Fibroblast of skin of right quadriceps (primary cell): Measurements from ENCODE around the gene FOXM1.
A peak's percentile ranks its signal among the peaks of the same experiment; 100 is the strongest.

Experiments used
- DNase-seq: peaks from one replicate; pipeline ENCODE4 v3.0.0-alpha.2; 2013

The FOXM1 gene

DNA sequence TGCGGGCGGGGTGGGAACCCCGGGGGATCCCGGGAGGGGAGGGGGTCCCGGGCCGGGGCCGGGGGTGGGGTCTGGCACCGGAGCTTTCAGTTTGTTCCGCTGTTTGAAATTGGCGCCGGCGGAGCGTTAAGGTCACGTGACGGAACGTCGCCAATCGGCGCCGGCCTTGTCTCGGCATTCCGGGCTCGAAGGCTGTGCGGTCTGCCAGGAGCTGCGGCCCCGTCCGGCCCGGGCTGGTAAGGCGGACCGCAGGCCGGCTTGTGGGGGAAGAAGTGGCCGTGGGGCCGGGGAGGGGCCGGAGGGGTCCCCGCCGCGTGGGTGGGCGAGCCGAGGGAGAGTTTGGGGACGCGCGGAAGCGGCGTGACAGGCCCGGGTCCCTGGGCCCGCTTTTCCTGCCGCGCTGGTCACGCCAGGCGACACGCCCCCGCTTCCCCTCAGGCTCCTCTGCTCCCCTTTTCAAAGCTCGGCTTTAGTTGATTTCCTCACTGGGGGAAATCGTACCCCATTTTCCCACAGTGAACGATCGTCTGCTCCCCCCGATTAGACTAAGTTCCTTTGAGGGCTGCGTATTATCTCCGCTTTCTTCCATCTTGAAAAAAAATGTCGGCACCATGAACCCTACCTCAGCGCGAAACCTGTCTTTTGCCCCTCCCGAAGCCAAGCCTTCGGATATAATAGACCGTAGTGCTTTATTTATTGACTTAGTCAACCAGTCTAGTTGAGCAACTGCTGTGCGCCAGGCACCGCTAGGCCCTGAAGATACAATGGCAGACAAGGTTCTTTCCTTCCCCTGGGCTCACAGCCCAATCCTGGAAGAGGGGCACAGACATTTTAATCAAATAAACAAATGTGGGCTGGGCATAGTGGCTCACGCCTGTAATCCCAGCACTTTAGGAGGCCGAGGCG lies at the start of gene FOXM1, which contains the start of gene RHNO1:
Gene FOXM1 (minus strand): TSS at position 128 of the 906 bp plus-strand sequence. CDS start 2,696 bp downstream, outside the sequence.
Gene RHNO1 (plus strand): TSS at position 177 of the 906 bp plus-strand sequence. CDS start 8,144 bp downstream, outside the sequence.
- peak; percentile 87 for DNase-seq

- peak; percentile 17 for DNase-seq
Observed at GRCh38 chr12:2925322-2925995, 48.5 kb upstream of the FOXM1 start.

- peak; percentile 32 for DNase-seq
Observed at GRCh38 chr12:2924019-2924418, 47.0 kb upstream of the FOXM1 start.

DNA sequence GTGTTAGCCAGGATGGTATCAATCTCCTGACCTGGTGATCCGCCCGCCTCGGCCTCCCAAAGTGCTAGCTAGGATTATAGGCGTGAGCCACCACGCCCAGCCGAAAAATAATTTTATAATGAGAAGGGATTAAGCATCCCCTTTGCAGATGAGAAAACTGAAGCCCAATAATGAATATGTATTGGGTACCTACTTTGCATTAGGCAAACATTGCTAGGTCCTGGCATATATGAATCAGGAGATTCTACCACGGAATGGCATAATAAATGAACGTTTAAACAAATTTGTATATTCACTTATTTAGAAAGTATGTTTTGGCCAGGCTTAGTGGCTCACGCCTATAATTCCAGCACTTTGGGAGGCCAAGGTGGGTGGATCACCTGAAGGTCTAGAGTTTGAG lies 46.1 kb upstream of the FOXM1 start:
- DNase-seq = no peak

GRCh38 chr12:2922329-2922728 lies 45.4 kb upstream of the FOXM1 start:
- peak; percentile 50 for DNase-seq

- no peak for DNase-seq
Observed at GRCh38 chr12:2919249-2919648, 42.3 kb upstream of the FOXM1 start.

GRCh38 chr12:2912216-2912575 lies 35.2 kb upstream of the FOXM1 start:
- no peak for DNase-seq

DNA sequence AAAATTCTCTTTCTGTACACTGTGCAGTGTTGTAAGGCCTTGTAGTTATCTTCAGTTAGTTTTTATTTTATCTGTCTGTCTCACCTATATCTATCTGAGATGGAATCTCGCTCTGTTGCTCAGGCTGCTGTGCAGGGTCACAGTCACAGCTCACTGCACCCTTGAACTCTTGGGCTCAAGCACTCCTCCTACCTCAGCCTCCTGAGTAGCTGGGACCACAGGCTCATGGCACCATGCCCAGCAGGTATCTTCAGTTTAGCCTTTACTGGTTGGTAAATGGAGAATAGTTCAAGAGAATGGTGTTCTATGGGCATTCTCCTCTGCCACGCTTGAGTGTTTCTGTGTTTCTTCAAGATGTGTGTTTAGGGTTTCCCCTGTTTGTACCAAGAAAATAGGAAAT lies 27.3 kb upstream of the FOXM1 start:
- no peak for DNase-seq

DNA sequence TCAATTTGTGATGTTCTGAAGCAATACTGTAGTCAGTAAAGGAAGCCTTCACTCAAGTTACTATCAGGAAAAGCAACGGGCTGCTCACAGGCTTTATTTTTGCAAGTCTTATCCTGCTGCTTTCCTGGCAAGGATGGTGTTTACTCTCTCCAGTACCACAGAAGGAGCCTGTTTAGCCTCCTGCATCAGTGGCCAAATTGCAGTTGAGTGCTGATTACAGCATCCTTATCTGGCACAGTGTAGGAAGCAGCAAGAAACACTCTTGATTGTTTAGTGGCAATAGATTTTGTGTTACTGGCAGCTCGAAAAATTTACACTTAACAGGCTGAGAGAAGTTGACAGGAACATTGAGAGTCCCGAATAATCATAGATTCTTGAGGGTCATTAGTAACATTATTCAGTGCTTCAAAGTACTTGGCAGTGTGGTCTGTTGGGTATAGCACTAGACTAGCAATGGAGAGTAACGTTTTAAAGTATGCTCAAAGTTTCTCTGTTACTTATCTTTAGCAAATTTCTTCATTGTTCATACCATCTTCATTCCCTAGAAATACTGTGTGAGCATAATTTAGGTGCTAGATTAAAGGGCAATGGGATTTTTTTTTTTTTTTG lies 25.4 kb upstream of the FOXM1 start:
- no peak for DNase-seq

DNA sequence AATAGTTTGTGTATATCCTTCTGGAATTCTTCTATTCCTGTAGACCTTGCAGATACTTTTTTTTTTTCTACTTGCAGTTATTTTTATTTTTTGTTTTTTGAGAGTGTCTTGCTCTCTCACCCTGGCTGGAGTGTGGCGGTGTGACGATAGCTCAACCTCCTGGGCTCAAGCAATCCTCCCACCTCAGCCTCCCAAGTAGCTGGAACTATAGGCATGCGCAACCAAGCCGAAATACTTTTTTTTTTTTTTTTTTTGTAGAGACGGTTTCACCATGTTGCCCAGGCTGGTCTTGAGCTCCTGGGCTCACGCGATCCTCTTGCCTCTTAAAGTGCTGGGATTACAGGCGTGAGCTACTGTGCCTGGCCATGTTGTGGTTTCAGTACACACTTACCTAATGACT lies 23.7 kb upstream of the FOXM1 start:
- no peak for DNase-seq

- no peak for DNase-seq
Observed at GRCh38 chr12:2897418-2897817, 20.4 kb upstream of the FOXM1 start.

DNA sequence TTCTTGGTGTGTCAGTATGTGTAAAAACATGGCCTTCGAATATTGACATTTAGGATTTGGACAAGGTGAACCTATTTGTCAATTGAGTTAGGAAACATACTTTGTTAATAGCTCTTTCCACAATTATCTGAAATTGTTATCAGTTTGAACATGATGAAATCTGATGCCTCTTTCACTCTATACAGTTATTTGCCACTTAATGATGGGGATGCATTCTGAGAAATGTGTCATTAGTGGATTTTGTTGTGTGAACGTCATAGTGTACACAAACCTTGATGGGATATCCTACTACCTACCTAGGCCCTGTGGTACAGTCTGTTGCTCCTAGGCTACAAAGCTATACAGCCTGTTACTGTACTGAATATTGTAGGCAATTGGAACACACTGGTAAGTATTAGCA lies 18.5 kb upstream of the FOXM1 start:
- peak; percentile 24 for DNase-seq

GRCh38 chr12:2895051-2895451 lies 18.1 kb upstream of the FOXM1 start:
- peak; percentile 48 for DNase-seq

DNA sequence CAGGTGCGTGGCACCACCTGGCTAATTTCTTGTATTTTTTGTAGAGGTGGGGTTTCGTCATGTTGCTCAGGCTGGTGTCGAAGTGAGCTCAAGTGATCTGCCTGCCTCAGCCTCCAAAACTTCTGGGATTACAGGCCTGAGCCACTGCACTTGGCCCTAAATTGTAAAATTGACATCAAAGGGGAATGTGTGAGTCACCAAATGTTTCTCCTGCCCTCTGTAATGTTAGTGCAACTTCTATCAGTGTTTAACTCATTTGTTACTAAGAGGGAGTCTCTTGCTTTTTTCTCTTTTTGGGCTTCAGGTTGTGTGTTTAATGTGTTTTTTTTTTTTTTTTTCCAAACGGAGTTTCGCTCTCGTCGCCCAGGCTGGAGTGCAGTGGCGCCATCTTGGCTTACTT lies 16.0 kb upstream of the FOXM1 start:
- peak; percentile 88 for DNase-seq

- peak; percentile 67 for DNase-seq
Observed at GRCh38 chr12:2892246-2892645, 15.3 kb upstream of the FOXM1 start.

DNA sequence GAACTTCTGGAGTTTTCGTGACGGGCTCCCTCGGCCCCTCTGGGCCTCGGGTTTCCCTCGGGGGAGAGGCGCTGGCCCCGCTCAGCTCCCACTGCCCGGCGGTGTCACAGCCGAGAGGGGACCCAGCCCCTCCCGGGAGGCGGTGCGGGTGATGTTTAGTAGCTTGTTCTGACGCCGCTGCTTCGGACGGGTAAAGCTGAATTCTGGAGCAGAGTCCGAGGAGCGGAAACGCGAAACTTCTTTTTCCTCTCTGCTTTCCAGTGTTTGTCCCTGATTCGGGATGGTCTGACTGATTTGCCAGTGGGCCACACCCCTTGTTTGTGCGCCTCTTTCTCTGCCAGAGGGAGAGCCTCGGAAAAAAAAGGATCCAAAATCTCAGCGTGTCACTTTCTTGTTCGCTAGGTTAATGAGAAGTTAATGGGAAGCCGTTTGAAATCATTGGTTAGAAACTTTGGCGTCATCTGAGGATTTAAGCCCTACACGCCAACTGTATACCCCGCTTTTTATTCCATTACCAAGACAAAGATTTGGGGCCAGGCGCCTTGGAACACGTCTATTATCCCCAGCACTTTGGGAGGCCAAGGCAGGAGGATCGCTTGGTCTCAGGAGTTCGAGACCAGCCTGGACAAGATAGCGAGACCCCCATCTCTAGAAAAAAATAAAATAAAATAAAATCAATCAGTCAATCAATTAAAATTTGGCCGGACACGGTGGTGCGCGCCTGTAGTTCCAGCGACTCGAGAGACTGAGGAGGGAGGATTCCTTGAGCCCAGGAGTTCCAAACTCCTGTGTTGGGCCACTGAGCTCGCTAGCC lies 14.5 kb upstream of the FOXM1 start:
- peak; percentile 67 for DNase-seq

GRCh38 chr12:2890388-2891239 lies 13.6 kb upstream of the FOXM1 start, which contains the start of gene TULP3:
Gene TULP3 (plus strand): TSS chr12:2890891. CDS start chr12:2890948, 57 bp downstream.
- DNase-seq = peak; percentile 98

DNA sequence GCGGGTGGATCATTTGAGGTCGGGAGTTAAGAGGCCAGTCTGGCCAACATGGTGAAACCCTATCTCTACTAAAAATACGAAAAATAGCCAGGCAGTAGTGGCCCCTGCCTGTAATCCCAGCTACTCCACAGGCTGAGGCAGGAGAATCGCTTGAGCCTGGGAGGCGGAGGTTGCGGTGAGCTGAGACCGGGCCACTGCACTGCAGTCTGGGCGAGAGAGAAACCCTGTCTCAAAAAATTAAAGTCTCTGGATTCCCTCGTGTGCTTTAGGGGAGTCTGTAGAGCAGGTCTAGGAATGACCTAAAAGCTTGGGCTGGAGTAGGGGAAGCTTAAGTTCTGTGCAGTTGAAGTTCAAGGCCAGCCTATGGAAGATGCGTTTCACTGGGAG lies 13.0 kb upstream of the FOXM1 start:
- DNase-seq = no peak

GRCh38 chr12:2886768-2887450 lies 9.9 kb upstream of the FOXM1 start:
- DNase-seq = no peak

DNA sequence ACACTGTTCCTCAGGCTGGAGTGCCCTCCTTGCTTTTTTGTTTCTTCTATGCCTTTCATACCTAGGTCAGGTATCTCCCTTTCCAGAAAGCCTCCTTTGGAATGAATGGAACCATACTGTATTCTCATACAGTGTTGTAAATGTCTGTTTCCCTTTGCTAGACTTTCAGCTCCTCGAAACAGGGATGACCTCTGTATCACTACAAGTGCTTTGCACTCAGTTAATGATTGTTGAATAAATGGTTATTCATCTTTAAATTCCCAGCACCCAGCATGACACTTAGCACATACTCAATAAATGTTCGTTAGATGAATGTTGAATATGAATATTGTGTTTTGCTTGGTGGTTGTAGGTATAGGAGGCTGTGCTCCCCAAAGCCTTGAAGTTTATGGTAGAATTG lies 7.8 kb upstream of the FOXM1 start:
- DNase-seq = no peak

DNA sequence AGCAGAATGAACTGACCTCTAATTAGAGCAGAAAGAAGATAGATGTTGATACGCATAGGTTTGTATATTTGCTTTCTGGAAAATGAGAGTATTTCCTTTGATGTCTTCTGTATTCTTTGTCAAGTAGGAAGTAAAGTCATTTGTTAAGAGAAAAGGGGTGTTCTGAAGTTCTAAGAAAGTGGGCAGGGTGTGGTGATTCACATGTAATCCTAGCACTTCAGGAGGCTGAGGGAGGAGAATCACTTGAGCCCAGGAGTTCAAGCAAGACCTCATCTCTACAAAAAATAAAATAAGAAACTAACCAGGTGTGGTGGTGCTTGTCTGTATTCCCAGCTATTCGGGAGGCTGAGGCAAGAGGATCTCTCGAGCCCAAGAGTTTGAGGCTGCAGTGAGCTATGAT lies 2.9 kb upstream of the FOXM1 start:
- DNase-seq = no peak
